Activated naive CD8-positive, alpha-beta T cell (primary cell): ENCODE measurements around the gene OR2AT4.
"Not testable (repeated sequence)": the region's sequence is repeated elsewhere in the genome, so short reads cannot be mapped to it uniquely, and the experiment has no call there.

Experiments
- H3K27ac Mint-ChIP-seq: one replicate; pipeline ENCODE4 v1.8.0; 2021; ENCODE audit warnings: mixed read lengths
- H3K27me3 Mint-ChIP-seq: one replicate; pipeline ENCODE4 v1.8.0; 2021; ENCODE audit warnings: mixed read lengths
- H3K36me3 Mint-ChIP-seq: one replicate; pipeline ENCODE4 v1.8.0; 2021; ENCODE audit warnings: mixed read lengths
- H3K4me1 Mint-ChIP-seq: one replicate; pipeline ENCODE4 v1.8.0; 2021; ENCODE audit warnings: low read depth, mixed read lengths
- H3K4me3 Mint-ChIP-seq: one replicate; pipeline ENCODE4 v1.8.0; 2021; ENCODE audit warnings: mild to moderate bottlenecking, mixed read lengths
- H3K9me3 Mint-ChIP-seq: one replicate; pipeline ENCODE4 v1.8.0; 2021; ENCODE audit warnings: low read depth, mixed read lengths

OR2AT4 gene

DNA sequence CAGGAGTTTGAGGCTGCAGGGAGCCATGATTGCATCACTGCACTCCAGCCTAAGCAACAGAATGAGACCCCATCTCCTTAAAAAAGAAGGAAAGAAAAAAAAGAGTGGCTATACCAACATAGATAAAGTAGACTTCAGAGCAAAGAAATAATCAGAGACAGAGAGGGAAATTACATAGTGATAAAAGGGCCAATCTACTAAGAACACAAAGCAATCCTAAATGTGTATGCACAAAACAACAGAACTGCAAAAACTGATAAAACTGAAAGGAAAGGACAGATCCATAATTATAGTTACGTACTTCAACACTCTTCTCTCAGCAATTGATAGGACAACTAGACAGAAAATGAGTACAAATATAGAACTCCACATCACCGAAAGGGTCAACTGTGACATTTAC is 17.8 kb upstream of the OR2AT4 start:
- peaks cover 23% of the 10 kb centered on the region for H3K9me3 Mint-ChIP-seq
- H3K4me3 Mint-ChIP-seq = no peak overlapping the region
- H3K27me3 Mint-ChIP-seq = peaks cover 10% of the 10 kb centered on the region
- no peaks in the 10 kb centered on the region for H3K4me1 Mint-ChIP-seq
- H3K36me3 Mint-ChIP-seq = peaks cover 12% of the 10 kb centered on the region
- no peak overlapping the region for H3K27ac Mint-ChIP-seq

DNA sequence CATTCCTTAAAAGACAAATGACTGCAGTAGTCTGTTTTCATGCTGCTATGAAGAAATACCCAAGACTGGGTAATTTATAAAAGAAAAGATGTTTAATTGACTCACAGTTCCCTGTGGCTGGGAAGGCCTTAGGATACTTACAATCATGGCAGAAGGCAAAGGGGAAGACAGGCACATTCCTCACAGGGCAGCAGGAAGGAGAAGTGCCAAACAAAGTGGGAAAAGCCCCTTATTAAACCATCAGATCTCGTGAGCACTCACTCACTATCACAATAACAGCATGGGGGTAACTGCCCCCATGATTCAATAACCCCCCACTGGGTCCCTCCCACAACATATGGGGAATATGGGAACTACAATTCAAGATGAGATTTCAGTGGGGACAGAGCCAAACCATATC is 16.4 kb upstream of the OR2AT4 start:
- Mint-ChIP-seq H3K4me3 (no peak overlapping the region), H3K36me3 (peaks cover 12% of the 10 kb centered on the region), H3K4me1 (no peaks in the 10 kb centered on the region), H3K27ac (no peak overlapping the region), H3K27me3 (peaks cover 10% of the 10 kb centered on the region), H3K9me3 (peaks cover 23% of the 10 kb centered on the region)

DNA sequence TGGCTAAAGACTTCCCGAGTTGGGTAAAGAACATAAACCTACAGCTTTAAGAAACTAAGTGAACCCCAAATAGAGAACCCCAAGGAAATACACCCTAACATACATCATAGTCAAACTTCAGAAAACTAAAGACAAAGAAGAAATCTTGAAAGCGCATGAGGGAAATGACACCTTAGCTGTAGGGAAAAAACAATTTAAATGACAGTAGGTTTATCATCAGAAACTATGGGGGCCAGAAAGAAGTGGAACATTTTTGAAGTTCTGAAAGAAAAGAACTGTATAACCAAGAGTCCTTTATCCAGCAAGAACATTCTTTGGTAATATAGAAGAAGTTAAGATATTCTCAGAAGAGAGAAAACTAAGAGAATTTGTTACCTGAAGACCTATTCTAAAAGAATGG is 15.5 kb upstream of the OR2AT4 start:
- peaks cover 23% of the 10 kb centered on the region for H3K9me3 Mint-ChIP-seq
- H3K4me1 Mint-ChIP-seq = no peaks in the 10 kb centered on the region
- peaks cover 12% of the 10 kb centered on the region for H3K36me3 Mint-ChIP-seq
- peaks cover 10% of the 10 kb centered on the region for H3K27me3 Mint-ChIP-seq
- H3K4me3 Mint-ChIP-seq = no peak overlapping the region
- H3K27ac Mint-ChIP-seq = no peak overlapping the region

DNA sequence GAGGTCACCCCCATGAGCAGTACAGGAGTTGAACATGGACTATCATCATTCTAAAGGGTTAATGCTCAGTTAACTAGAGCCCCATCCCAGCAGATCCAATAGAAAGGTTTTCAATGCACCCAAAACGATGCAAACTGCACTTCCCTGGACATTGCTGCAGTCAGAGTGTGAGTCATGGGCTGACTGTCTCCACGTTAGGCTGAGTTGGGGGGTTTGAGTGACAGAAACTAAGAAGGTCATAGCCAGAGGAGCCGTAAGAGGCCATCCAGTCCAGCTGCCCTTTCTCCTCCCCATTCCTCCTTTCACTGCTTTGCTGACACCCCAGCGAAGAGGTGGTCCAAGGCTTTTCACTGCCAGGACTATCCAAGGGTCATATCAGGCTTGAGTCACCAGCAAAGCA is 10.5 kb upstream of the OR2AT4 start:
- H3K4me1 Mint-ChIP-seq = peaks cover 6% of the 10 kb centered on the region
- H3K27ac Mint-ChIP-seq = no peak overlapping the region
- peaks cover 7% of the 10 kb centered on the region for H3K9me3 Mint-ChIP-seq
- no peak overlapping the region for H3K4me3 Mint-ChIP-seq
- H3K36me3 Mint-ChIP-seq = peaks cover 5% of the 10 kb centered on the region
- peaks cover 9% of the 10 kb centered on the region for H3K27me3 Mint-ChIP-seq

DNA sequence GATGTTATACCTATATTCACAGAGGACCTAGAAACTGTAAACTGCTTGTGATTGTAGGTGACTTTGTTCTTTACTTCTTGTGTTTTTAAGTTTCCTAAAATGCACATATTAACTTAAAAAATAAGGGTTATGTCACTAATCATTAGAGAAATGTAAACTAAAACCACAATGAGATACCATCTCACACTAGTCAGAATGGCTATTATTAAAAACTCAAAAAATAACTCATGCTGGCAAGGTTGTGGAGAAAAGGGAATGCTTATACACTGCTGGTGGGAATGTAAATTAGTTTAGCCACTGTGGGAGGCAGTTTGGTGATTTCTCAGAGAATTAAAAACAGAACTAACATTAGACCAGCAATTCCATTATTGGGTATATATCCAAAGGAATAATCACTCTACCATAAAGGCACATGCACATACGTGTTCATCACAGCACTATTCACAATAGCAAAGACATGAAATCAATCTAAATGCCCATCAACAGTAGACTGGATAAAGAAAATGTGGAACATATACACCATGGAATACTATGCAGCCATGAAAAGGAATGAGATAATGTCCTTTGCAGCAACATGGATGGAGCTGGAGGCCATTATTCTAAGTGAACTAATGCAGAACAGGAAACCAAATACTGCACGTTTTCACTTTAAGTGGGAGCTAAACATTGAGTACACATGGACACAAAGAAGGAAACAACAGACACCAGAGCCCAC is 9.4 kb upstream of the OR2AT4 start:
- H3K4me1 Mint-ChIP-seq, H3K36me3 Mint-ChIP-seq, H3K9me3 Mint-ChIP-seq, H3K27ac Mint-ChIP-seq, H3K4me3 Mint-ChIP-seq: not testable (repeated sequence)
- peaks cover 12% of the 10 kb centered on the region for H3K27me3 Mint-ChIP-seq

DNA sequence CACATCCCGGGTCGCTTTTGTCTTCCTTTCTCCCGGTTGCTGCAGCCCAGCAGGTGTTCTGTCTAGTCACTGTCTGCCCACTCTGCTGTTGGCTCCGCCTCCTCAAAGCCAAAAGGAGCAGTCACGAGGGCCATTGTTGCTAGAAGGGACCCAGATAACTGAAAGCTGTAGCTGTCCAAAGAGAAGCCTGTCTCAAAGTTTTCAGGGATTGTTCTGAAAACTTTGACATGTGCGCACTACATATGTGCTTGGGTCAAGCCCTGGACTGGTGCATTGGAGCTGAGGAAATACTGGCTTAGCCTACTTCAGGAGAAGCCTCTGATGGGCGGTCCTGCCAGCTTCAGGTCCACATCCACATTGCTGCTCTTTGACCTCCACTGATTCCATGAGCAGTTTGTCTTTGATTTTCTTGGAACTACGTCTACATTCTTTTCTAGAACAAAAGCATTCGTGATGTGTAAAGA is 8.8 kb upstream of the OR2AT4 start:
- H3K27ac Mint-ChIP-seq = no peak overlapping the region
- peaks cover 7% of the 10 kb centered on the region for H3K4me1 Mint-ChIP-seq
- H3K36me3 Mint-ChIP-seq = no peaks in the 10 kb centered on the region
- H3K9me3 Mint-ChIP-seq = no peaks in the 10 kb centered on the region
- H3K27me3 Mint-ChIP-seq = peaks cover 10% of the 10 kb centered on the region
- H3K4me3 Mint-ChIP-seq = no peak overlapping the region

DNA sequence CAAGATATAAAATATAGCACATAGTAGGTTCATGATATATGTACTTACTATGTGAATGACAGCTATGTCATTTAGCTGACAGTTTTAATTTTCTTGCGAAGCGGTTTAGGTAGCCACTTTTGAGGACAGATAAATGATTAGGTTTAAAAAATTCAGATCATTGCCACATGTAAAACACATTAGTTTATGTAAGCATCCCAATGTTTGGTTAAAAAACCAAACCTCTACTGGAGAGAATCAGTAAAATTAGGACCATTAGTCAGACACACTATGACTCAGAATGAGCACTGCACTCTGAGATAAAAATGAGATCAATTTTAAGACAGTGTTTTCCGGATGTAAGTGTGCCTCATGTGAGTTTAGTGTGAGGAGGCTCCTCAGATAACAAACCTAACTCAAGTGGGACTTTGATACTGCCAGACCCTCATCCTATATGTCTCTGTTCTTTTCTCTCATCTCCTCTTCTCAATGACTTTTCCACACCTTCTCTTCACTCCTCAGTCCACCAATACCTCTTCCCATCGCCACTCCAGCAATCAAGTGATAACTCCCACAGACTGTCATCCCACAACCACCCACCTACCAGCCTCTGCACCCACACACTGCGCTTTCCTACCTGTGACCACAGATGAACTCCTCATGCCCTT is 6.8 kb upstream of the OR2AT4 start:
- Mint-ChIP-seq H3K36me3 (no peaks in the 10 kb centered on the region), H3K4me1 (peaks cover 7% of the 10 kb centered on the region), H3K4me3 (no peak overlapping the region), H3K27me3 (peaks cover 12% of the 10 kb centered on the region), H3K9me3 (no peaks in the 10 kb centered on the region), H3K27ac (no peak overlapping the region)

DNA sequence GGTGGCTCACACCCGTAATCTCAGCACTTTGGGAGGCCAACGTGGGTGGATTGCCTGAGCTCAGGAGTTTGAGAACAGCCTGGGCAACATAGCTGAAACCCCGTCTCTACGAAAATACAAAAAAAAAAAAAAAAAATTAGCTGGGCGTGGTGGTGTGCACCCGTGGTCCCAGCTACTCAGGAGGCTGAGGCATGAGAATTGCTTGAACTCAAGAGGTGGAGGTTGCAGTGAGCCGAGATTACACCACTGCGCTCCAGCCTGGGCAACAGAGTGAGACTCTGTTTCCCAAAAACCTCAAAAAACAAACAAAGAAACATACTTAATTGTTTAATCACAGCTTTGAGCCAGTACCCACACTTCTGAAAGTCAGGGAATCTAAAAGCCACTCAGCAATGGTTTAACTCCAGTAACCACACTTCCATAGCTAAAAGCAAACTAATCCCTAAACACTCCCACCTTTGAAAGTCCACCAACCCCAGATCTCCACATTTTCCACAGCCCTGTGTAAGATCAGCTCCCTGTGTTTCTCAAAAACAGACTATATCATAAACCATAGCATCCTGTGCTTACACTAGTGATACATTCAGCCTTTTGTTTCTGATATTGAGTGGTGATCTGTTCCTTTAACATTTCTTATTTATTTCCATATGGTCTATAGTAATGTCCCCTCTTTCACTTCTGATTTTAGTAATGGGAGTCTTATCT is 4.9 kb upstream of the OR2AT4 start:
- Mint-ChIP-seq H3K36me3 (no peaks in the 10 kb centered on the region), H3K4me1 (peaks cover 7% of the 10 kb centered on the region), H3K9me3 (no peaks in the 10 kb centered on the region), H3K27ac (no peak overlapping the region), H3K4me3 (no peak overlapping the region), H3K27me3 (peaks cover 13% of the 10 kb centered on the region)

DNA sequence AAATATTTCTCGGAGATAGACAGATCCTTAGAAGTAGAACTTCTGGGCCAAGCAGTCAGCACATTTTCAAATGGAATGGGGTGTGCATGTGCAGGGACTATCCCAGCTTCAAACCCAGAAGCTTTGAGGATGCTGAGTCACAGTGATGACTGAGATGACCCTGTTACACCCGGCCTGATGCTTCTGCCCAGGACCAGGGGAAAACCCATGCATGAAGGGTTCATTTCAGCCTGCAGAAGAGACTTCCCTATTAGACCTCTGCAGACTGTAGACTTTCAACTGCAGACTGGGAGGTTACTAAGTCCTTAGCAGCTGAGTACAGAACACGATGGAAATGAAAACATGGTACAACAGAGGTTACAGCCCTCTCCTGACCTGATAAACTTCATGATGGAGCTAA is 3.6 kb upstream of the OR2AT4 start:
- H3K27ac Mint-ChIP-seq = no peak overlapping the region
- H3K4me3 Mint-ChIP-seq = no peak overlapping the region
- peaks cover 17% of the 10 kb centered on the region for H3K27me3 Mint-ChIP-seq
- H3K36me3 Mint-ChIP-seq = no peaks in the 10 kb centered on the region
- peaks cover 7% of the 10 kb centered on the region for H3K4me1 Mint-ChIP-seq
- no peaks in the 10 kb centered on the region for H3K9me3 Mint-ChIP-seq

DNA sequence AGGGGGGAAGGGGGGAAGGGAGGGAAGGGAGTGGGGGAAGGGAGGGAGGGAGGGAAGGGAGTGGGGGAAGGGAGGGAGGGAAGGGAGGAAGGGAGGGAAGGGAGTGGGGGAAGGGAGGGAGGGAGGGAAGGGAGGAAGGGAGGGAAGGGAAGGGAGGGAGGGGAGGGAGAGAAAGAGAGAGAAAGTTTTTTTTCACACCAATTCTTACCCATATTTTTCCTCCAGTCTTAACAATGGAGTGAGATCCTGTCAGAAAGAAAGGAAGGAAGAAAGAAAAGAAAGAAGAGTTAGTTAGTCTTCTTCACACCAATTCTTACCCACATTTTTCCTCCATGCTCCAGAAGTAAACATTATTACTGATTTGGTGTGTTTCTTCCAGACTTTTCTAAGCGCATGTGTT is 3.0 kb upstream of the OR2AT4 start:
- no peak overlapping the region for H3K27ac Mint-ChIP-seq
- peaks cover 21% of the 10 kb centered on the region for H3K27me3 Mint-ChIP-seq
- peaks cover 7% of the 10 kb centered on the region for H3K4me1 Mint-ChIP-seq
- no peaks in the 10 kb centered on the region for H3K9me3 Mint-ChIP-seq
- H3K36me3 Mint-ChIP-seq = no peaks in the 10 kb centered on the region
- H3K4me3 Mint-ChIP-seq = no peak overlapping the region

DNA sequence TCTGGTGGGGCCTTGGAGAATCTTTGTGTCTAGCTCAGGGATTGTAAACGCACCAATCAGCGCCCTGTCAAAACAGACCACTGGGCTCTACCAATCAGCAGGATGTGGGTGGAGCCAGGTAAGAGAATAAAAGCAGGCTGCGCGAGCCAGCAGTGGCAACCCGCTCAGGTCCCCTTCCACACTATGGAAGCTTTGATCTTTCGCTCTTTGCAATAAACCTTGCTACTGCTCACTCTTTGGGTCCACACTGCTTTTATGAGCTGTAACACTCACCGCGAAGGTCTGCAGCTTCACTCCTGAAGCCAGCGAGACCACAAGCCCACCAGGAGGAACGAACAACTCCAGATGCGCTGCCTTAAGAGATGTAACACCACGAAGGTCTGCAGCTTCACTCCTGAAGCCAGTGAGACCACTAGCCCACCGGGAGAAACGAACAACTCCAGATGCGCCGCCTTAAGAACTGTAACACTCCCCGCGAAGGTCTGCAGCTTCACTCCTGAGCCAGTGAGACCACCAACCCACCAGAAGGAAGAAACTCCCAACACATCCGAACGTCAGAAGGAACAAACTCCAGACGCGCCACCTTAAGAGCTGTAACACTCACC is 2.3 kb upstream of the OR2AT4 start:
- H3K9me3 Mint-ChIP-seq, H3K4me3 Mint-ChIP-seq, H3K27ac Mint-ChIP-seq, H3K36me3 Mint-ChIP-seq, H3K4me1 Mint-ChIP-seq: not testable (repeated sequence)
- H3K27me3 Mint-ChIP-seq = peaks cover 23% of the 10 kb centered on the region

DNA sequence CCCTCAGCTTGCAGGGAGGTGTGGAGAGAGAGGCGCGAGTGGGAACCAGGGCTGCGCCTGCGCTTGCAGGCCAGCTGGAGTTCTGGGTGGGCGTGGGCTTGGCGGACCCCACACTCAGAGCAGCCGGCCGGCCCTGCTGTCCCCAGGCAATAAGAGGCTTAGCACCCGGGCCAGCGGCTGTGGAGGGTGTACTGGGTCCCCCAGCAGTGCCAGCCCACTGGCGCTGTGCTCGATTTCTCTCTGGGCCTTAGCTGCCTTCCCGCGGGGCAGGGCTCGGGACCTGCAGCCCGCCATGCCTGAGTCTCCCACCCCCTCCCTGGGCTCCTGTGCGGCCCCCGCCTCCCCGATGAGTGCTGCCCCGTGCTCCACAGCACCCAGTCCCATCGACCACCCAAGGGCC is 1.5 kb upstream of the OR2AT4 start:
- H3K4me1 Mint-ChIP-seq, H3K36me3 Mint-ChIP-seq, H3K4me3 Mint-ChIP-seq, H3K27ac Mint-ChIP-seq, H3K9me3 Mint-ChIP-seq: not testable (repeated sequence)
- peaks cover 22% of the 10 kb centered on the region for H3K27me3 Mint-ChIP-seq

DNA sequence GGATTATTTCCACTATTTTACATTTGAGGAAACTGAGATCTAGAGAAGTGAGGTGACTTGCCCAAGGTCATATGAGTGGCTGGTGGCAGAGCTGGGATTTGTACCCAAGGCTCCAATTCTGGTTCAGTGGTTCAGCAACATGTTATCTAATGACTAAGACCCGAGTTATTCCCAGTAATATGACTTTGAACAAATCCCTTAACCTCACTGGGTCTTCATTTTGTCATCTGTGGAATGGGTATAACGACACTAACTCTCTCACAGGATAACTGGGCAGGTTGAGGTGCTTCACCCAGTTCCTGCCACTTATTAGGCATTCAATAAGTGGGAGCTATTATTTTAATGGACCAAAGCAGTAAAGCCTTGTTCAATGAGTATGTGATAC is 489 bp upstream of the OR2AT4 start:
- peaks cover 23% of the 10 kb centered on the region for H3K27me3 Mint-ChIP-seq
- H3K4me1 Mint-ChIP-seq = peaks cover 2% of the 10 kb centered on the region
- no peak overlapping the region for H3K27ac Mint-ChIP-seq
- no peaks in the 10 kb centered on the region for H3K36me3 Mint-ChIP-seq
- H3K9me3 Mint-ChIP-seq = no peaks in the 10 kb centered on the region
- no peak overlapping the region for H3K4me3 Mint-ChIP-seq

DNA sequence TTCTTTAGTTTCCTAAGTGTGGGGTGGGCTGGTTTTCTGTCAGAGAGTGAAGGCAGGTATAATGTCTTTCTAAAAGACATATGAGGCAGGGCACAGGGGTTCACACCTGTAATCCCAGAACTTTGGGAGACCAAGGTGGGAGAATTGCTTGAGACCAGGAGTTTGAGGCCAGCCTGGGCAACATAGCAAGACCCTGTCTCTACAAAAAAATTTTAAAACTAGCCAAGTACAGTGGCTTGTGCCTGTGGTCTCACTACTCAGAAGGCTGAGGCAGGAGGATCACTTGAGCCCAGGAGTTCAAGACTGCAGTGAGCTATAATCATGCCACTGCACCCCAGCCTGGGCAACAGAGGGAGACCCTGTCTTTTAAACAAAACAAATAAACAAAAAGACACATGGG is 2.3 kb downstream of the OR2AT4 start:
- H3K36me3 Mint-ChIP-seq = not testable (repeated sequence)

DNA sequence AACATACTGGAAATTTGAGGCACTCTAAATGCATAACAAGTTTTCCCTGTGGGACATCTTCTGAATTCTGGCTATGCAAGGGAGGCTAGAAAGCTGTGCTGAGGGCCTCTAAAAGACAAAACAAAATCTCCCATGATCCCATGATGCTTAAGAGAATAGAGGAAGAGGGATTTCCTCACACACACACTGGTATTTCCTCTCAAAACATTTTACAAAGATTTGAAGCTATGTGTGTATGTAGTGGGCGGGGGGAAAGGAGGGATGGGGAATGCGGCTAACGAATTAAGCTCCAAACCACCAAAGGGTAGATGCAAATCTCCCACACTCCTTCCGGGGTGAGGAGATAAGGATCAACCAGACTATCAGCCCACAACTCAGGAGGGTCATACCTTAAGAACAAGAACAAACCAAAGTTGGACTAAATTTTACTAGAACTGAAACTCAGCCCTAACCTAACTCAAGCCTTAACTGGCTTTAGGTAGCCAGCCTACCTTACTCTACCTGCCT is 6.0 kb downstream of the OR2AT4 start:
- Mint-ChIP-seq H3K27me3 (peaks cover 25% of the 10 kb centered on the region), H3K27ac (no peak overlapping the region), H3K4me3 (no peak overlapping the region), H3K36me3 (no peaks in the 10 kb centered on the region), H3K9me3 (peaks cover 20% of the 10 kb centered on the region), H3K4me1 (no peaks in the 10 kb centered on the region)

More for the DNA sequence above, 2.3 kb downstream of the OR2AT4 start:
- Mint-ChIP-seq H3K27me3 (peaks cover 25% of the 10 kb centered on the region), H3K9me3 (peaks cover 20% of the 10 kb centered on the region)
- H3K27ac Mint-ChIP-seq, H3K4me3 Mint-ChIP-seq, H3K4me1 Mint-ChIP-seq: not testable (repeated sequence)
